Activated CD4-positive, alpha-beta T cell treated with anti-CD3 and anti-CD28 coated beads for 36 hours (primary cell): ENCODE data around the gene CMPK2. TPM values are rescaled to one million over a fixed set of nuclear protein-coding genes. Genes with fewer than 3 reads are reported as not detected.

ENCODE experiments used
- ATAC-seq: fragments of 200-7000 bp; cut with Tn5 transposase; one replicate; pipeline ENCODE4 v1.10.0; 2021; ENCODE audit warnings: mild to moderate bottlenecking, moderate library complexity
- CTCF ChIA-PET: fragments of 350-600 bp; sonication (Branson Sonifier 250); formaldehyde crosslinking; loops from one replicate; lab custom pipeline; 2021; ENCODE audit warnings: antibody characterized with exemption; lab: Charles Lee
- POLR2A ChIA-PET: fragments of 350-600 bp; sonication (Branson Sonifier 250); formaldehyde crosslinking; loops from one replicate; lab custom pipeline; 2021; ENCODE audit warnings: antibody characterized with exemption, inconsistent platforms; lab: Charles Lee
- DNase-seq: peaks from one replicate; pipeline ENCODE4 v3.0.0-alpha.2; 2020
- H3K27ac Mint-ChIP-seq: one replicate; pipeline ENCODE4 v1.8.0; 2021; ENCODE audit warnings: mixed read lengths
- H3K27me3 Mint-ChIP-seq: one replicate; pipeline ENCODE4 v1.8.0; 2021; ENCODE audit warnings: mixed read lengths
- H3K36me3 Mint-ChIP-seq: one replicate; pipeline ENCODE4 v1.8.0; 2021; ENCODE audit warnings: low read depth, mixed read lengths
- H3K4me1 Mint-ChIP-seq: one replicate; pipeline ENCODE4 v1.8.0; 2021; ENCODE audit warnings: mixed read lengths
- H3K4me3 Mint-ChIP-seq: one replicate; pipeline ENCODE4 v1.8.0; 2021; ENCODE audit warnings: mild to moderate bottlenecking, moderate library complexity, mixed read lengths
- H3K9me3 Mint-ChIP-seq: one replicate; pipeline ENCODE4 v1.8.0; 2021; ENCODE audit warnings: low read depth, mixed read lengths
- intact Hi-C, 2 experiments: fragments of 100-400 bp; cut with DNase I in 1 of 2; cut with micrococcal nuclease in 1 of 2; formaldehyde crosslinking; loops; one replicate each; pipeline versions ENCODE4 v1.14.2 to v1.15.1; 2022 to 2024; cut with DNase I, micrococcal nuclease
- total RNA-seq, 2 experiments: library from RNA; stranded (reverse); gene quantifications; one replicate each; pipeline ENCODE4 v1.2.3, GENCODE V29; 2021

CMPK2 gene
- total RNA-seq, 2 experiments from 2014 or later: 6.2 to 8.7 TPM

DNA sequence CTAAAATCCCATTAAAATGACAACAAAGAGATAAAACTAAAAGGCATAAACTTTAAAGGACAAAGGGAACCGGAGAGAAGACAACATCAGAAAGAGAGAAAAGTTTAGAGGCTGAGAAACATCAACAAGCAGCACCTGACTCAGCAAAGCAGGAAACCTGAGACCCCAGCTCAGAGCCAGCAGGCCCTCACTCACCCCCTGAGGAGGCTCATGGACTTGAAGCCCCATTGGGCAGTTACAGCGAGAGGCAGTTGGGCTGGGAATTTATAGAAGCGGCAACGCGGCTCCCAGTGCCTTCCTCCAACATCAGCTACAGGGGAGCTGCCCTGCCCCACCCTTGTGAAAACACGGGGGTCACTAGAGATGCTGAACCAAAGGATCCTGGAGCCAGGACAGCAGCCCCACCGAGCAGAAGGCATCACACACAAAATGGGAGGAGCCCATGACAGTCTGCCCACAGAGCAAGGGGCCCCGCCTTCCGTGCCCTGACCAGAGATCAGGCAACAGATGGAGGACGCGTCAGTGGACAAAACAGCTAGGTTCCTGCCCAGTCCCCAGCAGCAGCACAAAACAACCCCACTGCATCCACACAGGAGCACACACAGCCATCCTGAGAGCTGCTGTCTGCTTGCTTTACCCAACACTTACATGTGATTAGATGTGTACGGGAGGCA lies 52.7 kb downstream of the CMPK2 start:
- ATAC-seq: no peak

GRCh38 chr2:6810961-6811360 lies 54.7 kb downstream of the CMPK2 start:
- intact Hi-C loops: no loop called here
- no peak overlapping the region for H3K27ac Mint-ChIP-seq
- POLR2A ChIA-PET: no interaction called here
- CTCF ChIA-PET: no interaction called here
- no peak for ATAC-seq
- no peak for DNase-seq
- no peaks in the 10 kb centered on the region for H3K9me3 Mint-ChIP-seq
- no peaks in the 10 kb centered on the region for H3K36me3 Mint-ChIP-seq
- no peak overlapping the region for H3K4me3 Mint-ChIP-seq
- peaks cover 10% of the 10 kb centered on the region for H3K27me3 Mint-ChIP-seq
- H3K4me1 Mint-ChIP-seq: no peaks in the 10 kb centered on the region

More for the DNA sequence above, 52.7 kb downstream of the CMPK2 start:
- DNase-seq: no peak
- intact Hi-C loops: no loop called here
- Mint-ChIP-seq H3K36me3 (no peaks in the 10 kb centered on the region), H3K27ac (no peak overlapping the region), H3K9me3 (no peaks in the 10 kb centered on the region), H3K4me3 (no peak overlapping the region), H3K27me3 (peaks cover 5% of the 10 kb centered on the region), H3K4me1 (no peaks in the 10 kb centered on the region)
- POLR2A ChIA-PET: no interaction called here
- CTCF ChIA-PET: interaction anchor here (0.7 to 1.0 kb wide), 2 partner anchors 11 to 13 kb away, joined by 3 read pairs; no protein-coding TSS in a partner anchor

- H3K4me3 Mint-ChIP-seq: no peak overlapping the region
- H3K4me1 Mint-ChIP-seq: no peaks in the 10 kb centered on the region
- no peaks in the 10 kb centered on the region for H3K36me3 Mint-ChIP-seq
- CTCF ChIA-PET: no interaction called here
- ATAC-seq (no peak), DNase-seq (no peak)
- H3K27ac Mint-ChIP-seq: no peak overlapping the region
- POLR2A ChIA-PET: no interaction called here
- H3K27me3 Mint-ChIP-seq: peaks cover 21% of the 10 kb centered on the region
- intact Hi-C loops: no loop called here
- no peaks in the 10 kb centered on the region for H3K9me3 Mint-ChIP-seq
Measured at GRCh38 chr2:6808426-6808825, 57.3 kb downstream of the CMPK2 start.

GRCh38 chr2:6806604-6807003 lies 59.1 kb downstream of the CMPK2 start:
- Mint-ChIP-seq H3K4me3 (no peak overlapping the region), H3K9me3 (no peaks in the 10 kb centered on the region), H3K4me1 (no peaks in the 10 kb centered on the region), H3K27ac (no peak overlapping the region), H3K36me3 (no peaks in the 10 kb centered on the region), H3K27me3 (peaks cover 21% of the 10 kb centered on the region)
- no peak for ATAC-seq
- intact Hi-C loops: no loop called here
- no peak for DNase-seq
- ChIA-PET POLR2A (no interaction called here), CTCF (interaction anchor here (0.6 kb wide), 1 partner anchor 397 kb away, joined by 3 read pairs; no protein-coding TSS in a partner anchor)

GRCh38 chr2:6800553-6800952 lies 65.2 kb downstream of the CMPK2 start:
- CTCF ChIA-PET: interaction anchor here (0.6 kb wide), 1 partner anchor 592 kb away, joined by 3 read pairs; no protein-coding TSS in a partner anchor
- ATAC-seq (no peak), DNase-seq (no peak)
- no peaks in the 10 kb centered on the region for H3K36me3 Mint-ChIP-seq
- POLR2A ChIA-PET: no interaction called here
- H3K4me1 Mint-ChIP-seq: no peaks in the 10 kb centered on the region
- intact Hi-C loops: no loop called here
- no peak overlapping the region for H3K4me3 Mint-ChIP-seq
- H3K9me3 Mint-ChIP-seq: no peaks in the 10 kb centered on the region
- H3K27ac Mint-ChIP-seq: no peak overlapping the region
- peaks cover 9% of the 10 kb centered on the region for H3K27me3 Mint-ChIP-seq

Other genes with a start within 250 kb of the CMPK2 start
- gene RSAD2, start 11.9 kb upstream of the CMPK2 start, total RNA-seq: 10 to 100 TPM in 1 of 2 experiments, 1 to 10 TPM in 1; 8.1 to 10.2 TPM
- gene RNF144A, start 51.5 kb upstream of the CMPK2 start, total RNA-seq: 10 to 100 TPM; 38.6 to 42.7 TPM